CD4-positive, alpha-beta T cell treated with Interleukin-6 at 100 ng/mL for 8 hours (primary cell): ENCODE measurements around the gene CAST.

ENCODE experiments used
- DNase-seq: peaks from one replicate; pipeline ENCODE4 v3.0.0-alpha.2; 2020; ENCODE audit warnings: mixed read lengths, low spot score

CAST gene

GRCh38 chr5:96671441-96671840, 9.3 kb downstream of the CAST start:
- no peak for DNase-seq

DNA sequence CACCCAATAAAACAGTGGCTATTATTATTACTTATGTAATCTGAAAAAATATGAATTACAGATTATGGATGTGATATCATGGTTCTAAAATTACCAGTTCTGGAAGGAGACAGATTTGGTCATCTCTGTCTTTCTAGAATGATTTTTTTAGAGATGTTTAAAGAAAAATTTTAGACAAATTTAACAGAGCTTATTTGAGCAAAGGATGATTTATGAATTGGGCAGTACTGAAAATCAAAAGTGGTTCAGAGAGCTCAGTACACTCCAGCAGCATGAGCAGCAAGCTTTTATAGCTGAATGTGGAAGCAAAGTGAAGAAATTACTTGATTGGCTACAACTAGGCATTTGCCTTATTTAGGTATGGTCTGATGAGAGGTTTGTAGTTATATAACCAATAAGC, 11.0 kb downstream of the CAST start:
- DNase-seq: no peak

- no peak for DNase-seq
Observed at GRCh38 chr5:96675882-96676281, 13.7 kb downstream of the CAST start.

DNA sequence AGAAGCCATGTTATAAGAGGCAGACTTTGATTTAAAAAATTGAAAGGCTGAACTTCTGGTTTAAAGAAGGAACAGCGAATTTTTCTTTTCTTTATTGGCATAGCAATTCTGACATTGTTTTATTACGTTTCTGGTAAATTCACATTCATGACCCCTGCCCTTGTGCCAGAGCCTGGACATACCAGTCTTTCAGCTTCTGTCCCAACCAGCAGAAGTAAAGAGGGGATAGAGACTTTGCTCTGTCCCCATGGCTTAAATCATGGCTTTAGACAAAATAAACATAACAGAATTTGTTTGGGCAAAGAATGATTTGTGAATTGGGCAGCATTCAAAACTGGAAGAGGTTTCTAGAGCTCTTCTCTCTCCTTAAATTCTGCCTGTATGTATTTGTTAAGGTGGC, 15.3 kb downstream of the CAST start:
- DNase-seq: no peak

GRCh38 chr5:96679293-96679692, 17.1 kb downstream of the CAST start:
- no peak for DNase-seq

- DNase-seq: no peak
Observed at GRCh38 chr5:96680759-96681470, 18.7 kb downstream of the CAST start.

DNA sequence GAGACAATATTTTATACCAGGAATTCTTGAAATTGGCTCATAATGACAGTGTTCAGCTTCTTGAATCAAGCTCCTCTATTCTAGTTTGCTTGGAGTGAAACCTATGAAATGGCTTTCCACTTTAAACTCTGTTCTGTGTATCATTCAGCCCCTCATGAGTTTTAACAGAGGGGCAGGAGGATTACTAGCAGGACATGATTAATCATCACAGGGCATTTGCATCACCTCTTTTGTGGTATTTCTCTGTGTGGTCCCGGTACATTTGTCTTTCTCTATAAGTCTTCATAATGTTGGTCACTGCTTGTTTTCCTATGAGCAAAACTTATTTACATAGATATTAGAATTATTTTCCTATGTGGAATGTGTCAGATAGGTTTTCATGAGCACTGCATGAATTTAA, 21.2 kb downstream of the CAST start:
- DNase-seq: no peak

DNA sequence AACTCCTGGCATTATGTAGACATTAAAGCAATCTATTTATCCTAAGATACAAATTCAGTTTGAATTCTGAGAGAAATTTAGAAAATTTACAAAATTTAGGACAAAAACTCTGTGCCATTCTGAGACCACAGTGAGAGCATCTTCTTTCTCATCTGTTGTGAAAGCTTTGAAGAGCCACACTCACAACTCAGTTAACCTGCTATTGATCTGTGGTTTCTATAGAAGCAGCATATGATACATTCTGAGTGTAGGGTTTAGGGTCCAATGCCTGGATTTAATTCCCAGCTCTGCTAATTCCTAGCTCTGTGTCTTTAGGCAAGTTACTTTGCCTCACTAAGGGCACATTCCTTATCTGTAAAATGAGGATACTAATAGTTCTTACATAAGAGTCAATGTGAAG, 21.6 kb downstream of the CAST start:
- DNase-seq: no peak

GRCh38 chr5:96687080-96687479, 24.9 kb downstream of the CAST start:
- no peak for DNase-seq

DNA sequence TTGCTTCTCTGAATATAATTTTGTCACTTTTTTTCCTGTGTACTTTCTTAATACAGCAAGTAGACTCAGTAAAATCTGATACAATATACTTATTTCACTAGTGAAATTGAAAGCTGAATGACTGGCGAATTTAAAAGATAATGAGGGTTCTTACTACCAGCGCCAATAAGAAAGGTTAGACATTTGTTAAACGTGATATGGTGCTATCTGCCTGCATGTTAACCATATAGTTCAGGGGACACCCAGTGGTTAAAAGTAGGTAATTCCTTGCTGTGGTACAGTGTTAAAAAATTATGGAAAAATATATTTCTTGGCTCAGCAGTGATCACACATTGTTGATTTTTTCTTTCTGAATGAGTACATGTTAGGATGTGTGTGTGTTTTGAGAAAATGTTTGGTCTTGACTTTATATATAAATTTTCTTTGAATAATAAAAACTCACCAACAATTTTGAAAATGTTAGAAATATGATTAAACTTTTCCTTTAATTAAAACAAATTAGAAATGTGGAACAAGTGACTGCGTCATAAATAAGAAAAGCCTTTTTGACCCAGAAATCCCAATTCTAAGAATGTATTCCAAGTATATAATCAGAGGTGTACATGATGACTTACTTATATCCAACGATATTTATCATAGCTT, 25.8 kb downstream of the CAST start:
- peak; percentile 32 for DNase-seq

DNA sequence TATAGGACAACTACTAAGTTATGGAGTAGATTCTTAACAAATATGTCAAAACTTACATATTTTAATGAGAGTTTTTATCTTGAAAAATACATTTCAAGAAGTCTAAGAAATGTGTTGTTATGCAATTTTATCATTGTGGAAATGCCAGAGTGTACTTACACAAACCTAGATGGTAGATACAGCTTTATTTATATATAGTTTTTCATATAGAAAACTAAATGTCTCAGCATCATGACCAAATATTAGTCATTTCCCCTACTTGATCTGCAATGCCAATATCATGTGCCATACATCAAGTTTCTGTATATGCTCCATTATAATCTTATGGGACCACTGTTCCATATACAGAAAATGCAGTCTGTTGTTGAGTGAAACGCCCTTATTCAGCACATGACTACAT, 28.7 kb downstream of the CAST start:
- DNase-seq: no peak

GRCh38 chr5:96691503-96692303, 29.5 kb downstream of the CAST start:
- no peak for DNase-seq

GRCh38 chr5:96692441-96692840, 30.3 kb downstream of the CAST start:
- no peak for DNase-seq

DNA sequence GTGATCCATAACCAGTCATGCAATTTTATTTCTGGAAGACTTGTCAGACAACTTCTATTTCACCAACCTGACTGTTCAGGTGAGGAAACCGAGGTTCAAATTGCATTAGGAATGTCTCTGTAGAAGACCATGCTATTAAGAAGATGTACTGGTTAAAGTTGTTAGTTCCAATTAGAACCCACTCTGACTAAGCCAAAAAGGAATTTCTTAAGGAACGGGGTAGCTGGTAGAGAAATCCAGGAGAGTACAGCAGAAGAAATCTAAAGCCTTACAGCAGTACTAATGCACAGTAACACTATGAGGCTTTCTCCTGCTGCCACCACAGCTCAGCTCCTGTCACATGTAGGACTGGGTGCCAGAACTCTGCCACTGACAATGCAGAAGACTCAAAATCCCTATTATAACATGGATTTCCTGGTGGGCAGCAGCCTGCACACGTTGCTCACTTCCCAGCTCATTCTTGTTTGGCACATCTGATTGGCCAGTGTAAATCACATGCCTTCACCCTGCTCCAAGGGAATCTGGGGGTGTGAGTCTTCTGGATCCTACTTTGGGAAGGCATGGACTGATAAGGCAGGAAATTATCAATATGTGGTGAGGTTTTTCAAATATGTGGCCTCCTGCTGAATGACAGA, 37.1 kb downstream of the CAST start:
- DNase-seq: no peak

DNA sequence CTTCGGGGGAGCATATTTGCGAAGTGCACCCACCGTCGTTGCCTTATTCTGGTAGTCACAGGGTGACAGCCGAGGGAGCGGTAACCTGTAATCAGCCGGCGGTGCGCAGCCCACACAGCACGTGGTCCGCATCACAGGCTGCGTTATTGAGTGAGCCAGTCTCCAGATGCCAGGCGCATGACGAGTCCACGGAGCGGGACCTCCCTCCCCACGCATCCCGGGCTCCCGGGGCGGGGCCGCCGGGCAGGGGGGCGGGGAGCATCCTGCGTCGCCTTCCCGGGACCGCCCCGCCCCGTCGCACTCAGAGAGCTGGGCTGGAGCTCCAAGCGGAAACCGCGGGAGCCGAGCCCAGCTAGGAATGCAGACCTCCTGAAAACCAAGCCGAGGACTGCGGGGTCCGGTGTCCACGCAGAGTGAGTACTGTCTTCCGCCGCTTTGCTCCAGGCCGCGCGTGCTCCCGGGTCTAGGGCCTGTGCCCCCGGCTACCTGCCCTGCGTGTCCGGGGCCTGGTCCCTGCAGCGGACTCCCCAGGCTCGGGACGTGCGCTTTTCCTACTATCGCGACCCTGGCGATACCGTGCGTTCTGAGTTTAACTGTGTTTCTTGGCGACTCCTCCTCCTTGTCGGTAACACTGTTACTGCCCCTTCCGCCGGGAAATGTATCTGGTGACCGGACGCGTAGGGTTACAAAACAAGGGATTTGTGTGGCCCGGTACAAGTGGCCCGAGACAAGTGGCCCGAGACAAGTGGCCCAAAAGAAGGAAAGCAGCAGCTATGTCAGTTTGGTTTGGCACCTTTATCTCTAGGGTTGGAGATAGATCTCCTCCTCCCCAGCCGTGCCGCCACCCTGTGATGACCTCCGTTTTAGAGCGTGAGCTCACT, 40.6 kb downstream of the CAST start:
- DNase-seq: peak; percentile 56

- DNase-seq: peak; percentile 57
Observed at GRCh38 chr5:96703384-96703920, 41.3 kb downstream of the CAST start.

DNA sequence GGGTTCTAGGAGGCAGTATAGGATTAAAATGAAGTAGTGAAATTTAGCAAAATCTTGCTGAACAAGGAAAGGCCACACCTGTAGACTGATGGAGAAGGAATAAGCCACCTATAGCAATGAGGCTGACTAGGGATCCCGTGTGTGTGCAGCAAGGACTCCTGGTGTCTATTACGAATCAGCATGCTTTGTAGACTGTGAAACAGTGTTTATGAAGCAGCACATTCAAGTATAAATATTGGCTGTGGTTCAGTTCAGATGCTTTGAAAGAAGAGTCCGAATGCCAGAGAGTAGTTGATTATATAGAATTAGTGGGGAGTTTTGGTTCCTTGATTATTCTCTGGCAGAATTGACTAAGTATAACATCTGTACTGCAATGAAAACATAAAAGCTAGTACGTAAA, 41.8 kb downstream of the CAST start:
- no peak for DNase-seq

DNA sequence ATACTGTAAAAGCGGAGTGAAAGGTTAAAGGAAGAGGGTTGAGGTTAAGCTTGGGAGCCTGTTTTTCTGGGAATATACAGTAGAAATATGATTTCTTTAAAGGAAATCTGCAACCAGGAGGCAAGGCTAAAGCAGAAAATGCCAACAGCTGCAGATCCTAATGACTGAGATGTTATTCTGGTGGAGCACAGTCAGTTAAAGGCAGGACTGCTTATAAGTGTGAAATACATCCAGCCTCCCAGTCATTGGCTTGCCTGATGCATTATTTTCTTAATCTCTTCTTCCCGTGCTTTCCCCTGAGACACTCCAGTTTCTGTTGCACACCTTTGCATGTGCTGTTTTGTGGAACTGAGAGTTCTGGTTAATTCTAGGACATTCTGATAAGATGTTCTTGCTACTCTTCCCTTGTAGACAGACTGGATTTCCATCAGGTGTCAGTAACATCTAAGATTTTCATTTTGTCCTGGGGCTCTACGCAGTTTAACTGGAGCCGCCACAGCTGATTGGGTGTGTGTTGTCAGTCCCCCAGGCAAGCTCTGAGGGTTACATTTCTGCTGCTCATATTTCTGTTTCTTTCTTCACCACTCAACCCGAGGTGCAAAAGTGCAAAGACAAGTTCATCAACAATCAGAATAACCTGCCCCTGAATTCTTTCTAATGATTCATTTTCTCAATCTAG, 44.4 kb downstream of the CAST start:
- no peak for DNase-seq

DNA sequence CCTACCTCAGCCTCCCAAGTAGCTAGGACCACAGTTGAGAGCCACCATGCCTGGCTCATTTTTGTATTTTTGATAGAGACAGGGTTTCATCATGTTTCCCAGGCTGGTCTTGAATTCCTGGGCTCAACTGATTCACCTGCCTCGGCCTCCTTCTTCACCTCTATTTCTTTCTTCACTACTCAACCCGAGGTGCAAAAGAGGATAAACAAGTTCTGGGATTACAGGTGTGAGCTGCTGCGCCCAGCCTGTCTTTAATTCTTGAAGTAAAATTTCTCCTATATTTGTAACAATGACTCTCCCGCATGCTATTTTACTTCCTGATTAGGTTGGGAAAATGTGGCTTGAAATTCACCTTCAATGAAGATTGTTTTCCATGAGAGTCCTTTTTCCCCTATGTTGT, 46.4 kb downstream of the CAST start:
- DNase-seq: no peak

DNA sequence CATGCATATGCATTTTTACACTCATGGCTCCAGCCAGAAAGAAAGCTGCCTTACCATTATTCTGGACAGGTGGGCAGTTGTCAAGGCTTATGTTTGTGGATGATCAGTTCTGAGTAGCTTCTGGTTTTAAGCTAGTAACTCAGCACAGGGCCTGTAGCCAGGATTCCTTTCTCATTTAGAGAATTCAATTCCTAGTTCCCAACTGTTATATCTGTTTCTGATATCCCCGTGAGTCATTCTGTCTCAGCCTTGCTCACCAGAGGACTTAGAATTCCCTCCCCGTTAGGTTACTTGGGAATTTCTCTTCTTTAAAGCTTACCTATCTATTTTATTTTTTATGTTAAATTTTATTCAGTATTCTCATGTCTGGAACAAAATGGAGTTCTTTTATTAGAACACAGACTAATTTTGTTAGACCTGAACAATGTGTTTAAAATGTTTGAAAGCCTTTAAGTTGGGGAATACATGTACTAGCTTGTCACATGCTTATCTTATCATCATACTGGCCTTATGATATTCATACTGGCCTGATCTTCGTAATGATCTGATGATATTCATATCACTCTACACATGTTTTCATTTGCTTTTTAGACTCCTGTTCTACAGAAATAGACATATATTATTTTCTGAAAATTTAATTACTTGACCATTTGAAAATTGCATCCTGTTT, 47.1 kb downstream of the CAST start:
- no peak for DNase-seq
